ENCODE data around the gene AFF4. TPM values are rescaled to one million over a fixed set of nuclear protein-coding genes. Genes with fewer than 3 reads are reported as not detected.

AFF4 gene
- polyA plus RNA-seq, 1 donor from 2014 or later, result 60.6 TPM

GRCh38 chr5:132866342-132867045, 96.9 kb downstream of the AFF4 start, which contains the start of the genes GDF9 and UQCRQ:
GDF9 (minus strand) TSS chr5:132866469; CDS start chr5:132864533, 1,936 bp downstream.
UQCRQ (plus strand) TSS chr5:132866642; CDS start chr5:132866882, 240 bp downstream.
- H2AFZ ChIP-seq (ENCODE audit: low read depth, low read length), result peak within 1 kb of the TSS; percentile 100
- peak within 1 kb of the TSS; percentile 98 for H3K9ac ChIP-seq (ENCODE audit: low read length)
- H3K79me2 ChIP-seq (replicated peaks; ENCODE audit: insufficient read depth, low read length), result peaks cover 11% of the 10 kb centered on the region
- peaks cover 7% of the 10 kb centered on the region for H3K36me3 ChIP-seq (ENCODE audit: insufficient read depth, low read length)
- TF ChIP-seq TAF1 (IDR thresholded peaks at IDR 0.05; ENCODE audit: low read depth), result peak; percentile 76
- peak; percentile 63 for TF ChIP-seq RAD21 (conservative IDR thresholded peaks at IDR 0.05)
- peak; percentile 91 for TF ChIP-seq MXI1 (conservative IDR thresholded peaks at IDR 0.05; ENCODE audit: poor library complexity, severe bottlenecking)
- TF ChIP-seq SMC3 (conservative IDR thresholded peaks at IDR 0.05; ENCODE audit: poor library complexity), result peak; percentile 68
- TF ChIP-seq, protein P1, sequence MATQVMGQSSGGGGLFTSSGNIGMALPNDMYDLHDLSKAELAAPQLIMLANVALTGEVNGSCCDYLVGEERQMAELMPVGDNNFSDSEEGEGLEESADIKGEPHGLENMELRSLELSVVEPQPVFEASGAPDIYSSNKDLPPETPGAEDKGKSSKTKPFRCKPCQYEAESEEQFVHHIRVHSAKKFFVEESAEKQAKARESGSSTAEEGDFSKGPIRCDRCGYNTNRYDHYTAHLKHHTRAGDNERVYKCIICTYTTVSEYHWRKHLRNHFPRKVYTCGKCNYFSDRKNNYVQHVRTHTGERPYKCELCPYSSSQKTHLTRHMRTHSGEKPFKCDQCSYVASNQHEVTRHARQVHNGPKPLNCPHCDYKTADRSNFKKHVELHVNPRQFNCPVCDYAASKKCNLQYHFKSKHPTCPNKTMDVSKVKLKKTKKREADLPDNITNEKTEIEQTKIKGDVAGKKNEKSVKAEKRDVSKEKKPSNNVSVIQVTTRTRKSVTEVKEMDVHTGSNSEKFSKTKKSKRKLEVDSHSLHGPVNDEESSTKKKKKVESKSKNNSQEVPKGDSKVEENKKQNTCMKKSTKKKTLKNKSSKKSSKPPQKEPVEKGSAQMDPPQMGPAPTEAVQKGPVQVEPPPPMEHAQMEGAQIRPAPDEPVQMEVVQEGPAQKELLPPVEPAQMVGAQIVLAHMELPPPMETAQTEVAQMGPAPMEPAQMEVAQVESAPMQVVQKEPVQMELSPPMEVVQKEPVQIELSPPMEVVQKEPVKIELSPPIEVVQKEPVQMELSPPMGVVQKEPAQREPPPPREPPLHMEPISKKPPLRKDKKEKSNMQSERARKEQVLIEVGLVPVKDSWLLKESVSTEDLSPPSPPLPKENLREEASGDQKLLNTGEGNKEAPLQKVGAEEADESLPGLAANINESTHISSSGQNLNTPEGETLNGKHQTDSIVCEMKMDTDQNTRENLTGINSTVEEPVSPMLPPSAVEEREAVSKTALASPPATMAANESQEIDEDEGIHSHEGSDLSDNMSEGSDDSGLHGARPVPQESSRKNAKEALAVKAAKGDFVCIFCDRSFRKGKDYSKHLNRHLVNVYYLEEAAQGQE (IDR thresholded peaks at IDR 0.05; ENCODE audit: borderline replicate concordance), result peak; percentile 84
- no peak for TF ChIP-seq EZH2 (IDR thresholded peaks at IDR 0.05; ENCODE audit: borderline replicate concordance, insufficient read depth, low read length, poor library complexity, severe bottlenecking)
- TF ChIP-seq CTCF (IDR thresholded peaks at IDR 0.05; ENCODE audit: poor library complexity, severe bottlenecking), result peak; percentile 64
- peak; percentile 81 for TF ChIP-seq EP300 (conservative IDR thresholded peaks at IDR 0.05; ENCODE audit: poor library complexity, severe bottlenecking)
- peak; percentile 100 for TF ChIP-seq POLR2AphosphoS5 (IDR thresholded peaks at IDR 0.05)
- H3K9me3 ChIP-seq (ENCODE audit: low read length), result no peaks in the 10 kb centered on the region
- no peaks in the 10 kb centered on the region for H3K27me3 ChIP-seq (ENCODE audit: insufficient read depth, low read depth, low read length)
- H3K27ac ChIP-seq (ENCODE audit: low read length), result peak within 1 kb of the TSS; percentile 97
- H3K4me2 ChIP-seq (ENCODE audit: low read length), result peak within 1 kb of the TSS; percentile 87
- H3F3A ChIP-seq (ENCODE audit: insufficient read depth, low read length, poor library complexity, severe bottlenecking), result peaks cover 4% of the 10 kb centered on the region
- no peaks in the 10 kb centered on the region for H4K20me1 ChIP-seq (ENCODE audit: insufficient read depth)
- H3K4me3 ChIP-seq (ENCODE audit: low read length), result peak within 1 kb of the TSS; percentile 95
- no peaks in the 10 kb centered on the region for H3K9me2 ChIP-seq (ENCODE audit: insufficient read depth, low read length)

DNA sequence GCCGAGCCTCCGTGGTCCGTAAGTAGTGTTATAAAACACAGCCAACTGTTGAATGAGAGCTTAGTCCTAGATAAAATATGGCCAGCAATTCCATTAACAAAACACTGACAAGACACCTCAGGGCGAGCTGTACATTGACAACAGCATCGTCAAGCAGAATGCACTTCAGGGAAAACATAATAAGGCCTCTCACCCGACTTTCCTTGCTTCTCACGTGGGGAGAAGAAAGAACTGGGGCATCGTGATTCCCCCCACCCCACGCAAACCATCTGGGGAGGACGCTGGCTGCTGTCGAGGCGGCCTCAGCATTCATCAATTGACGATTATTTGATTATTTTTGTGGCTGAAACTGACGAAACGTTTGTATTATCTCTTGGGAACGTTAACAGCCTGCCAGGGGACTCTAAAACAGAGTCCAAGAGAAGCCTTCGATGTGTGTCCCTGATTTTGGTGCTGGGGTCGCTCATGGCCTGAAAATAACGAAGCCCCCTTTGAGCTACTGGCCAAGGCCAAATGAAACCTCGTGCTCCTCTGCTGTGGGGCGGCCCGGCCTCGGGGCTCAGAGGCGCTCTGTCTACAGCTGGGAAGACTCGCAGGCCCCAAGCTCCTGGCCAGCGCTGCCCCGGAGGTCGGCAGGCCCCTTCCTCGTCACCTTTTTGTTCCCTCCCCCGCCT, 97.6 kb downstream of the AFF4 start:
- Histone ChIP-seq H3K4me3 (ENCODE audit: low read length) (peak overlapping the region; percentile 95), H3K9ac (ENCODE audit: low read length) (peak overlapping the region; percentile 98), H3K9me3 (ENCODE audit: low read length) (no peaks in the 10 kb centered on the region), H3K27ac (ENCODE audit: low read length) (peak overlapping the region; percentile 97), H3K27me3 (ENCODE audit: insufficient read depth, low read depth, low read length) (no peaks in the 10 kb centered on the region), H3K36me3 (ENCODE audit: insufficient read depth, low read length) (peaks cover 7% of the 10 kb centered on the region), H3K79me2 (replicated peaks; ENCODE audit: insufficient read depth, low read length) (peaks cover 11% of the 10 kb centered on the region), H3K9me2 (ENCODE audit: insufficient read depth, low read length) (no peaks in the 10 kb centered on the region), H2AFZ (ENCODE audit: low read depth, low read length) (peak overlapping the region; percentile 100), H4K20me1 (ENCODE audit: insufficient read depth) (no peaks in the 10 kb centered on the region), H3K4me2 (ENCODE audit: low read length) (peak overlapping the region; percentile 76), H3F3A (ENCODE audit: insufficient read depth, low read length, poor library complexity, severe bottlenecking) (peaks cover 4% of the 10 kb centered on the region)
- TF ChIP-seq TAF1 (IDR thresholded peaks at IDR 0.05; ENCODE audit: low read depth), result no peak
- TF ChIP-seq RAD21 (conservative IDR thresholded peaks at IDR 0.05), result no peak
- no peak for TF ChIP-seq POLR2AphosphoS5 (IDR thresholded peaks at IDR 0.05)
- no peak for TF ChIP-seq EZH2 (IDR thresholded peaks at IDR 0.05; ENCODE audit: borderline replicate concordance, insufficient read depth, low read length, poor library complexity, severe bottlenecking)
- no peak for TF ChIP-seq MXI1 (conservative IDR thresholded peaks at IDR 0.05; ENCODE audit: poor library complexity, severe bottlenecking)
- TF ChIP-seq CTCF (IDR thresholded peaks at IDR 0.05; ENCODE audit: poor library complexity, severe bottlenecking), result no peak

All from neural cell (in vitro differentiated cells).